Measurements from ENCODE around the gene STRAP.

Gene STRAP

DNA sequence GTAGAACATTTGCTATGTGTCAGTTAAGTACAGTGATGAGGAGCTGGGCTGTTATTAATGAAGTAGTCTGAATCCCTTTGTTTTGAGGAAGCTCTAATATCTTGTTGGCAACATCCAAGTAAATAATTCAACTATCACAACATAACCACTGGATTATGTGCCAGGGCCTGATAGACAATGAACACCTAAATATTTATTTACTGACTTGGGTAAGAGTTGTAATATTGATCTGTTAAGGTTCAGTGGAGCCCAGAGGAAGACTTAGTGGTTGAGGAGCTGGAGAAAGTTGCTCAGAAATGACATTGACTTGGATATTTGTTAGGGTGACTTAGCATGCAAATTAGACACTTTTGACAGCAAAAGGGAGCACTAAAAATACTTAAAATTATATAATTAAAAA lies 55.7 kb downstream of the STRAP start:
- no peak for TF ChIP-seq FOXP2 (optimal IDR thresholded peaks at IDR 0.05; ENCODE audit: borderline replicate concordance, extremely low read depth, extremely low read length, insufficient read depth)

DNA sequence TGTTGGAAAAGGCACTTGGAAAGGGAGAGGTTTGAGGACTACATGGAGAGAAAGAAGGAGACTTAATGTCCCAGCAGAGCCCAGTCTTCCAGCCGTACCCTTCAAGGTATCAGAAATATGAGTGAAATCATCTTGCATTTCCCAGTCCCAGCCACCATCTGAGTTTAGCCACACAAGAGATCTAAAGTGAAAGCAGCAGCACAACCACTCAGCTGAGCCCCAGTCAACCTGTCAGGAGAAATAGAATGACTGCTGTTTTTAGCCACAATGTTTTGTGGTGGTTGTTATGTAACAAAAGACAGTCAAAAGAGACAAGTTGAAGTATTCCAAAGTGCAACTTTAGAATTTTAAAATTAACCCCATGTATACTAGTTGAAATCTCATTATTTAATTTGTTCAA lies 56.9 kb downstream of the STRAP start:
- no peak for TF ChIP-seq SIN3A (IDR thresholded peaks at IDR 0.05; ENCODE audit: borderline replicate concordance, insufficient read depth, low read length)
- no peak for TF ChIP-seq TAF1 (IDR thresholded peaks at IDR 0.05; ENCODE audit: borderline replicate concordance, insufficient read depth, low read length)
- TF ChIP-seq, protein P1, sequence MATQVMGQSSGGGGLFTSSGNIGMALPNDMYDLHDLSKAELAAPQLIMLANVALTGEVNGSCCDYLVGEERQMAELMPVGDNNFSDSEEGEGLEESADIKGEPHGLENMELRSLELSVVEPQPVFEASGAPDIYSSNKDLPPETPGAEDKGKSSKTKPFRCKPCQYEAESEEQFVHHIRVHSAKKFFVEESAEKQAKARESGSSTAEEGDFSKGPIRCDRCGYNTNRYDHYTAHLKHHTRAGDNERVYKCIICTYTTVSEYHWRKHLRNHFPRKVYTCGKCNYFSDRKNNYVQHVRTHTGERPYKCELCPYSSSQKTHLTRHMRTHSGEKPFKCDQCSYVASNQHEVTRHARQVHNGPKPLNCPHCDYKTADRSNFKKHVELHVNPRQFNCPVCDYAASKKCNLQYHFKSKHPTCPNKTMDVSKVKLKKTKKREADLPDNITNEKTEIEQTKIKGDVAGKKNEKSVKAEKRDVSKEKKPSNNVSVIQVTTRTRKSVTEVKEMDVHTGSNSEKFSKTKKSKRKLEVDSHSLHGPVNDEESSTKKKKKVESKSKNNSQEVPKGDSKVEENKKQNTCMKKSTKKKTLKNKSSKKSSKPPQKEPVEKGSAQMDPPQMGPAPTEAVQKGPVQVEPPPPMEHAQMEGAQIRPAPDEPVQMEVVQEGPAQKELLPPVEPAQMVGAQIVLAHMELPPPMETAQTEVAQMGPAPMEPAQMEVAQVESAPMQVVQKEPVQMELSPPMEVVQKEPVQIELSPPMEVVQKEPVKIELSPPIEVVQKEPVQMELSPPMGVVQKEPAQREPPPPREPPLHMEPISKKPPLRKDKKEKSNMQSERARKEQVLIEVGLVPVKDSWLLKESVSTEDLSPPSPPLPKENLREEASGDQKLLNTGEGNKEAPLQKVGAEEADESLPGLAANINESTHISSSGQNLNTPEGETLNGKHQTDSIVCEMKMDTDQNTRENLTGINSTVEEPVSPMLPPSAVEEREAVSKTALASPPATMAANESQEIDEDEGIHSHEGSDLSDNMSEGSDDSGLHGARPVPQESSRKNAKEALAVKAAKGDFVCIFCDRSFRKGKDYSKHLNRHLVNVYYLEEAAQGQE (IDR thresholded peaks at IDR 0.05; ENCODE audit: insufficient read depth in 1 of 2, low read depth in 2 of 2, low read length in 2 of 2): no peak
- no peak for TF ChIP-seq POLR2AphosphoS5 (IDR thresholded peaks at IDR 0.05; ENCODE audit: low read depth, low read length)
- no peak for TF ChIP-seq FOXP2 (optimal IDR thresholded peaks at IDR 0.05; ENCODE audit: borderline replicate concordance, extremely low read depth, extremely low read length, insufficient read depth)

DNA sequence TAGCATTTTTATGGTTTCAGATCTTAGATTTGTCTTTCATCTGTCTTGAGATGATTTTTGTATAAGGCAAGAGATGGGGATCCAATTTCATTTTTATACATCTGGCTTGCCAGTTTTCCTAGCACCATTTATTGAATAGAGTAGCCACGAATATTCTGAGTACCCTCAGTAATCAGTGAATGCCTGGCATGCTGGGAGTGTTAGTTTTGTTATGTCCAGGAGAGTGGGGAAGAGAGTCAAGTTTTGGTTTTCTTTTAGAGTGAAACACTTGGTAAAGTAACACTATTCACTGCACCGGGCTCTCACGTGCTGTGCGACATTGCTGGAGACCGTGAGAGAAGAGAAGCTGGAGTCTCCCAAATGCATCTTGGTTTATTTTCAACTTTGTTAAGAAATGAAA lies 60.3 kb downstream of the STRAP start:
- TF ChIP-seq, protein P1 (IDR thresholded peaks at IDR 0.05; ENCODE audit: insufficient read depth in 1 of 2, low read depth in 2 of 2, low read length in 2 of 2): no peak
- TF ChIP-seq TAF1 (IDR thresholded peaks at IDR 0.05; ENCODE audit: borderline replicate concordance, insufficient read depth, low read length): no peak
- TF ChIP-seq FOXP2 (optimal IDR thresholded peaks at IDR 0.05; ENCODE audit: borderline replicate concordance, extremely low read depth, extremely low read length, insufficient read depth): no peak
- TF ChIP-seq SIN3A (IDR thresholded peaks at IDR 0.05; ENCODE audit: borderline replicate concordance, insufficient read depth, low read length): no peak
- no peak for TF ChIP-seq POLR2AphosphoS5 (IDR thresholded peaks at IDR 0.05; ENCODE audit: low read depth, low read length)
